ENCODE measurements around the gene LANCL1.
"Not testable (repeated sequence)": the region's sequence is repeated elsewhere in the genome, so short reads cannot be mapped to it uniquely, and the experiment has no call there.

LANCL1 gene

GRCh38 chr2:210459407-210459806, 17.2 kb downstream of the LANCL1 start:
- no peak for DNase-seq

GRCh38 chr2:210458395-210458794, 18.2 kb downstream of the LANCL1 start:
- DNase-seq, result no peak

GRCh38 chr2:210456571-210456970, 20.0 kb downstream of the LANCL1 start:
- DNase-seq, result no peak

- DNase-seq, result no peak
Observed at GRCh38 chr2:210454336-210454735, 22.2 kb downstream of the LANCL1 start.

GRCh38 chr2:210452194-210452593, 24.4 kb downstream of the LANCL1 start:
- no peak for DNase-seq

- not testable (repeated sequence) for DNase-seq
Observed at GRCh38 chr2:210450942-210451341, 25.6 kb downstream of the LANCL1 start.

- no peak for DNase-seq
Observed at GRCh38 chr2:210445732-210446131, 30.8 kb downstream of the LANCL1 start.

GRCh38 chr2:210445116-210445707, 31.3 kb downstream of the LANCL1 start:
- no peak for DNase-seq

- DNase-seq, result no peak
Observed at GRCh38 chr2:210443527-210443926, 33.0 kb downstream of the LANCL1 start.

GRCh38 chr2:210442878-210443277, 33.7 kb downstream of the LANCL1 start:
- no peak for DNase-seq

- no peak for DNase-seq
Observed at GRCh38 chr2:210442457-210442856, 34.1 kb downstream of the LANCL1 start.

GRCh38 chr2:210440206-210440605, 36.4 kb downstream of the LANCL1 start:
- no peak for DNase-seq

- no peak for DNase-seq
Observed at GRCh38 chr2:210435439-210435838, 41.1 kb downstream of the LANCL1 start.

- DNase-seq, result no peak
Observed at GRCh38 chr2:210432633-210433032, 43.9 kb downstream of the LANCL1 start.

- no peak for DNase-seq
Observed at GRCh38 chr2:210429403-210430137, 47.0 kb downstream of the LANCL1 start.

GRCh38 chr2:210428393-210429179, 48.0 kb downstream of the LANCL1 start:
- DNase-seq, result no peak

- DNase-seq, result not testable (repeated sequence)
Observed at GRCh38 chr2:210427309-210427708, 49.2 kb downstream of the LANCL1 start.

- DNase-seq, result no peak
Observed at GRCh38 chr2:210422366-210422765, 54.2 kb downstream of the LANCL1 start.

GRCh38 chr2:210421916-210422315, 54.6 kb downstream of the LANCL1 start:
- no peak for DNase-seq

- no peak for DNase-seq
Observed at GRCh38 chr2:210412660-210413059, 63.9 kb downstream of the LANCL1 start.

- no peak for DNase-seq
Observed at GRCh38 chr2:210410542-210410941, 66.0 kb downstream of the LANCL1 start.

GRCh38 chr2:210399440-210400041, 77.0 kb downstream of the LANCL1 start:
- no peak for DNase-seq

- DNase-seq, result no peak
Observed at GRCh38 chr2:210392469-210392881, 84.1 kb downstream of the LANCL1 start.

All from right forelimb (tissue), 1 donor.